HCT116 (cell line): ENCODE data around the gene MAGEA8. TPM values are rescaled to one million over a fixed set of nuclear protein-coding genes. Genes with fewer than 3 reads are reported as not detected.

ENCODE experiments used
- ATAC-seq: fragments of 200-7000 bp; cut with Tn5 transposase; 2 replicates; pipeline ENCODE4 v1.9.1; 2020; ENCODE audit warnings: mild to moderate bottlenecking, moderate library complexity
- BruUV-seq: library from RNA; stranded (reverse); fragments of 400-500 nt; replicated peaks from 2 replicates; lab custom pipeline; 2021; lab: Mats Ljungman, UMichigan
- CTCF ChIA-PET: fragments of 300-600 bp; sonication (Branson Sonifier 250); formaldehyde crosslinking; loops from one replicate; lab custom pipeline; 2021; ENCODE audit warnings: antibody characterized with exemption; lab: Charles Lee
- POLR2A ChIA-PET: fragments of 300-600, 350-600 bp; sonication (Branson Sonifier 250); formaldehyde crosslinking; loops from one replicate; lab custom pipeline; 2021; ENCODE audit warnings: antibody characterized with exemption; lab: Charles Lee
- RAD21 ChIA-PET, 2 experiments: fragments of 300-600 bp; sonication (Branson Sonifier 250); formaldehyde crosslinking; loops; one replicate each; lab custom pipeline; 2023; ENCODE audit warnings: low total read pairs in 2 of 2; ENCODE audit not compliant: uncharacterized antibody in 2 of 2, unreplicated experiment in 2 of 2, low non-redundant PET in 1 of 2; lab: Charles Lee
- DNase-seq: peaks from one replicate; pipeline ENCODE4 v3.0.0-alpha.2; 2010; ENCODE audit warnings: low read depth, low spot score
- H2AFZ ChIP-seq: fragments of 200-600 bp; shearing (Covaris generic), sonication (generic); 2 replicates; pipeline ENCODE4 v1.6.1; 2017; ENCODE audit warnings: low read depth, mixed run types, mixed read lengths, antibody characterized with exemption, low read length; ENCODE audit not compliant: poor library complexity, severe bottlenecking
- H3K27ac ChIP-seq: 2 replicates; pipeline ENCODE4 v1.5.1; 2012; ENCODE audit warnings: low read depth, low read length
- H3K27me3 ChIP-seq: fragments of 200-600 bp; sonication (generic); 2 replicates; pipeline ENCODE4 v1.6.1; 2016; ENCODE audit warnings: mixed run types, low read length, mixed read lengths; ENCODE audit not compliant: insufficient read depth
- H3K36me3 ChIP-seq, 2 experiments: fragments of 200-500 bp in 1 of 2; fragments of 200-600 bp in 1 of 2; sonication (Bioruptor generic) in 1 of 2; sonication (generic) in 1 of 2; 2 replicates each; pipeline versions ENCODE4 v1.5.1 to v1.6.1; 2014 to 2016; ENCODE audit warnings: low read length in 2 of 2, inconsistent platforms in 1 of 2, mixed read lengths in 1 of 2, mixed run types in 1 of 2; ENCODE audit not compliant: insufficient read depth in 2 of 2, control insufficient read depth in 1 of 2
- H3K4me1 ChIP-seq, 2 experiments: fragments of 200-600 bp in 1 of 2; sonication (generic) in 1 of 2; 2 replicates each; pipeline versions ENCODE4 v1.5.1 to v1.6.1; 2012 to 2017; ENCODE audit warnings: low read length in 2 of 2, inconsistent platforms in 1 of 2, mild to moderate bottlenecking in 1 of 2, mixed read lengths in 1 of 2, mixed run types in 1 of 2, moderate library complexity in 1 of 2; ENCODE audit not compliant: insufficient read depth in 2 of 2, control insufficient read depth in 1 of 2
- H3K4me2 ChIP-seq: fragments of 200-600 bp; sonication (generic); 2 replicates; pipeline ENCODE4 v1.6.1; 2017; ENCODE audit warnings: mixed run types, low read length, mixed read lengths
- H3K4me3 ChIP-seq, 2 experiments: fragments of 200-600 bp in 1 of 2; sonication (generic) in 1 of 2; replicated peaks in 1 of 2; 2 replicates each; pipeline ENCODE4 v1.5.1; 2011 to 2016; ENCODE audit warnings: low read length in 2 of 2, control low read depth in 1 of 2, low read depth in 1 of 2, mild to moderate bottlenecking in 1 of 2, mixed read lengths in 1 of 2, mixed run types in 1 of 2
- H3K79me2 ChIP-seq: fragments of 200-600 bp; sonication (generic); 2 replicates; pipeline ENCODE4 v1.6.1; 2017; ENCODE audit warnings: mild to moderate bottlenecking, mixed run types, low read length, moderate library complexity, mixed read lengths; ENCODE audit not compliant: insufficient read depth
- H3K9ac ChIP-seq: fragments of 200-600 bp; sonication (generic); 2 replicates; pipeline ENCODE4 v1.6.1; 2016; ENCODE audit warnings: low read length, mixed read lengths
- H3K9me2 ChIP-seq: fragments of 200-600 bp; sonication (generic), shearing (Covaris generic); 2 replicates; pipeline ENCODE4 v1.6.1; 2017; ENCODE audit warnings: mixed run types, mild to moderate bottlenecking, moderate library complexity; ENCODE audit not compliant: insufficient read depth
- H3K9me3 ChIP-seq, 2 experiments: fragments of 200-500 bp in 1 of 2; fragments of 200-600 bp in 1 of 2; sonication (Bioruptor generic) in 1 of 2; sonication (generic) in 1 of 2; 2 replicates each; pipeline ENCODE4 v1.6.1; 2014 to 2017; ENCODE audit warnings: low read length in 2 of 2, mixed read lengths in 2 of 2, inconsistent platforms in 1 of 2, low read depth in 1 of 2, mild to moderate bottlenecking in 1 of 2, mixed run types in 1 of 2, moderate library complexity in 1 of 2; ENCODE audit not compliant: control insufficient read depth in 1 of 2, insufficient read depth in 1 of 2
- H4K20me1 ChIP-seq: fragments of 200-600 bp; sonication (generic), shearing (Covaris generic); 2 replicates; pipeline ENCODE4 v1.6.1; 2017; ENCODE audit warnings: mixed run types, mild to moderate bottlenecking, moderate library complexity; ENCODE audit not compliant: insufficient read depth
- FOSL1 ChIP-seq: IDR thresholded peaks from 2 replicates; pipeline ENCODE4 v1.6.1; 2012; ENCODE audit warnings: low read depth
- JUND ChIP-seq: IDR thresholded peaks from 2 replicates; pipeline ENCODE4 v1.6.1; 2012
- MAX ChIP-seq: IDR thresholded peaks from 2 replicates; pipeline ENCODE4 v1.6.1; 2012
- SIN3A ChIP-seq: IDR thresholded peaks from 2 replicates; pipeline ENCODE4 v1.6.1; 2012; ENCODE audit warnings: low read depth
- intact Hi-C: fragments of 100-400 bp; cut with micrococcal nuclease; formaldehyde crosslinking; loops from 2 replicates; pipeline ENCODE4 v1.10.0; 2022
- total RNA-seq: library from RNA; stranded (reverse); gene quantifications from one replicate; pipeline ENCODE4 v1.2.1, GENCODE V29; 2021; ENCODE audit not compliant: unreplicated experiment

The MAGEA8 gene
- total RNA-seq, 1 experiment from 2014 or later: not detected

- TF ChIP-seq SIN3A (no peak), MAX (no peak)
- TF ChIP-seq, all 23 proteins: peak for 0
- Histone ChIP-seq H3K4me3 (no peak overlapping the region), H3K4me1 (no peaks in the 10 kb centered on the region), H4K20me1 (no peaks in the 10 kb centered on the region), H2AFZ (no peak overlapping the region), H3K4me2 (no peak overlapping the region), H3K9ac (no peak overlapping the region), H3K79me2 (no peaks in the 10 kb centered on the region), H3K27ac (no peak overlapping the region), H3K27me3 (no peaks in the 10 kb centered on the region), H3K36me3 (no peaks in the 10 kb centered on the region), H3K9me2 (no peaks in the 10 kb centered on the region), H3K9me3 (no peaks in the 10 kb centered on the region)
- ChIA-PET RAD21 (no interaction called here), CTCF (no interaction called here), POLR2A (no interaction called here)
- BruUV-seq: no TSS peak
- ATAC-seq (no peak), DNase-seq (no peak)
- intact Hi-C loops: no loop called here
Observed at GRCh38 chrX:149865390-149865789, 15.6 kb upstream of the MAGEA8 start.

- intact Hi-C loops: no loop called here
- Histone ChIP-seq H4K20me1 (no peaks in the 10 kb centered on the region), H3K27me3 (no peaks in the 10 kb centered on the region), H3K9ac (no peak overlapping the region), H3K36me3 (no peaks in the 10 kb centered on the region), H3K4me1 (peaks cover 0 to 6% of the 10 kb centered on the region in 2 experiments; a peak in 1 of 4 replicates), H3K9me2 (no peaks in the 10 kb centered on the region), H3K4me3 (no peak overlapping the region), H2AFZ (no peak overlapping the region), H3K4me2 (no peak overlapping the region), H3K27ac (no peak overlapping the region), H3K79me2 (no peaks in the 10 kb centered on the region), H3K9me3 (no peaks in the 10 kb centered on the region)
- ChIA-PET CTCF (no interaction called here), POLR2A (no interaction called here), RAD21 (no interaction called here)
- BruUV-seq: no TSS peak
- TF ChIP-seq JUND (no peak), FOSL1 (no peak)
- ATAC-seq: no peak
- DNase-seq: no peak
Observed at GRCh38 chrX:149867488-149867887, 13.5 kb upstream of the MAGEA8 start.
